ENCODE results near the gene BCL6B.

The BCL6B gene

GRCh38 chr17:7010523-7010922 lies 12.3 kb upstream of the BCL6B start:
- DNase-seq, result no peak

GRCh38 chr17:7011415-7011814 lies 11.4 kb upstream of the BCL6B start:
- DNase-seq, result no peak

- no peak for DNase-seq
Measured at GRCh38 chr17:7011942-7012254, 11.0 kb upstream of the BCL6B start.

GRCh38 chr17:7014261-7014994 lies 8.4 kb upstream of the BCL6B start:
- peak; percentile 98 for DNase-seq

GRCh38 chr17:7014995-7015958 lies 7.6 kb upstream of the BCL6B start:
- peak; percentile 71 for DNase-seq

GRCh38 chr17:7016418-7016817 lies 6.4 kb upstream of the BCL6B start:
- DNase-seq, result no peak

GRCh38 chr17:7016886-7017826 lies 5.7 kb upstream of the BCL6B start:
- DNase-seq, result no peak

GRCh38 chr17:7017827-7018200 lies 5.0 kb upstream of the BCL6B start:
- no peak for DNase-seq

GRCh38 chr17:7018331-7018964 lies 4.4 kb upstream of the BCL6B start:
- no peak for DNase-seq

- no peak for DNase-seq
Measured at GRCh38 chr17:7019367-7019766, 3.5 kb upstream of the BCL6B start.

- no peak for DNase-seq
Measured at GRCh38 chr17:7019839-7020519, 2.9 kb upstream of the BCL6B start.

GRCh38 chr17:7020894-7021664 lies 1.8 kb upstream of the BCL6B start:
- DNase-seq, result no peak

- peak; percentile 86 for DNase-seq
Measured at GRCh38 chr17:7021993-7022778, 664 bp upstream of the BCL6B start.

- peak; percentile 94 for DNase-seq
Measured at GRCh38 chr17:7023576-7024401, 939 bp downstream of the BCL6B start.

GRCh38 chr17:7024402-7024785 lies 1.5 kb downstream of the BCL6B start:
- DNase-seq, result no peak

- DNase-seq, result no peak
Measured at GRCh38 chr17:7025245-7025644, 2.4 kb downstream of the BCL6B start.

GRCh38 chr17:7026471-7027115 lies 3.7 kb downstream of the BCL6B start:
- no peak for DNase-seq

- no peak for DNase-seq
Measured at GRCh38 chr17:7027335-7027734, 4.5 kb downstream of the BCL6B start.

- no peak for DNase-seq
Measured at GRCh38 chr17:7029096-7029495, 6.2 kb downstream of the BCL6B start.

Data from CD4-positive, alpha-beta T cell treated with Interleukin-17A for 4 hours (primary cell).